Measurements from ENCODE around the gene RAET1L.
A peak's percentile ranks its signal among the peaks of the same experiment; 100 is the strongest.
"Not testable (repeated sequence)": the region's sequence is repeated elsewhere in the genome, so short reads cannot be mapped to it uniquely, and the experiment has no call there.

The RAET1L gene

GRCh38 chr6:150012846-150013784 is 12.2 kb downstream of the RAET1L start:
- DNase-seq; H3K27ac ChIP-seq (ENCODE audit: insufficient read depth in 1 of 2, low read depth in 1 of 2, low read length in 2 of 2, poor library complexity in 1 of 2, severe bottlenecking in 2 of 2); H3K4me3 ChIP-seq (ENCODE audit: control insufficient read depth in 1 of 7, extremely low read depth in 1 of 7, insufficient read depth in 4 of 7, low read depth in 2 of 7, low read length in 6 of 7); H3K4me1 ChIP-seq (ENCODE audit: control extremely low read depth in 1 of 4, control insufficient read depth in 4 of 4, insufficient read depth in 4 of 4, low read length in 3 of 4); H3K9me3 ChIP-seq (ENCODE audit: control extremely low read depth in 1 of 5, control insufficient read depth in 4 of 5, insufficient read depth in 2 of 5, low read depth in 1 of 5, low read length in 4 of 5); H3K36me3 ChIP-seq (ENCODE audit: control insufficient read depth in 4 of 4, insufficient read depth in 4 of 4, low read length in 3 of 4): not testable (repeated sequence)
- H3K27me3 ChIP-seq (replicated peaks in 2 of 5; ENCODE audit: control insufficient read depth in 4 of 5, insufficient read depth in 5 of 5, low read length in 4 of 5): peaks cover 14 to 75% (median 43%) of the 10 kb centered on the region in 5 experiments
- CTCF ChIA-PET: interaction anchor here (0.7 to 1.3 kb wide), 2 partner anchors 51 to 77 kb away, joined by 3 read pairs; no protein-coding TSS in a partner anchor
- WGBS (ENCODE audit: insufficient coverage): 33% methylated on average over 5 of the region's 8 CpGs
- POLR2A ChIA-PET: interaction anchor here (0.7 kb wide), 1 partner anchor 367 kb away, joined by 5 read pairs; no protein-coding TSS in a partner anchor

GRCh38 chr6:150008588-150008987 is 16.7 kb downstream of the RAET1L start:
- DNase-seq: peak in 2 of 3 donors; percentile 22 to 52
- Histone ChIP-seq H3K36me3 (ENCODE audit: control insufficient read depth in 4 of 4, insufficient read depth in 4 of 4, low read length in 3 of 4) (no peaks in the 10 kb centered on the region), H3K4me1 (ENCODE audit: control extremely low read depth in 1 of 4, control insufficient read depth in 4 of 4, insufficient read depth in 4 of 4, low read length in 3 of 4) (peaks cover 0 to 18% (median 17%) of the 10 kb centered on the region in 4 experiments), H3K27ac (ENCODE audit: insufficient read depth in 1 of 2, low read depth in 1 of 2, low read length in 2 of 2, poor library complexity in 1 of 2, severe bottlenecking in 2 of 2) (no peak overlapping the region), H3K4me3 (ENCODE audit: control insufficient read depth in 1 of 7, extremely low read depth in 1 of 7, insufficient read depth in 4 of 7, low read depth in 2 of 7, low read length in 6 of 7) (no peak overlapping the region), H3K27me3 (replicated peaks in 2 of 5; ENCODE audit: control insufficient read depth in 4 of 5, insufficient read depth in 5 of 5, low read length in 4 of 5) (peaks cover 4 to 64% (median 15%) of the 10 kb centered on the region in 5 experiments), H3K9me3 (ENCODE audit: control extremely low read depth in 1 of 5, control insufficient read depth in 4 of 5, insufficient read depth in 2 of 5, low read depth in 1 of 5, low read length in 4 of 5) (no peaks in the 10 kb centered on the region)
- POLR2A ChIA-PET: no interaction called here
- WGBS (ENCODE audit: insufficient coverage): 46% methylated on average over 9 of the region's 9 CpGs
- CTCF ChIA-PET: interaction anchor here (0.6 to 3.1 kb wide), 6 partner anchors 9 to 143 kb away, joined by 3 to 17 read pairs (median 3); no protein-coding TSS in a partner anchor

- H3K9me3 ChIP-seq (ENCODE audit: control extremely low read depth in 1 of 5, control insufficient read depth in 4 of 5, insufficient read depth in 2 of 5, low read depth in 1 of 5, low read length in 4 of 5): peaks cover 0 to 6% (median 0%) of the 10 kb centered on the region in 5 experiments
- 96% methylated on average over 5 of the region's 7 CpGs for WGBS (ENCODE audit: insufficient coverage)
- peaks cover 0 to 60% (median 11%) of the 10 kb centered on the region in 5 experiments for H3K27me3 ChIP-seq (replicated peaks in 2 of 5; ENCODE audit: control insufficient read depth in 4 of 5, insufficient read depth in 5 of 5, low read length in 4 of 5)
- H3K36me3 ChIP-seq (ENCODE audit: control insufficient read depth in 4 of 4, insufficient read depth in 4 of 4, low read length in 3 of 4): no peaks in the 10 kb centered on the region
- no peak overlapping the region for H3K4me3 ChIP-seq (ENCODE audit: control insufficient read depth in 1 of 7, extremely low read depth in 1 of 7, insufficient read depth in 4 of 7, low read depth in 2 of 7, low read length in 6 of 7)
- ChIA-PET POLR2A (interaction anchor here (0.6 to 0.7 kb wide), 2 partner anchors 11 to 15 kb away, joined by 3 read pairs; no protein-coding TSS in a partner anchor), CTCF (interaction anchor here (1.1 to 3.1 kb wide), 2 partner anchors 10 to 45 kb away, joined by 3 to 17 read pairs; no protein-coding TSS in a partner anchor)
- peak; percentile 38 to 56 (median 51) for DNase-seq
- peaks cover 0 to 18% (median 17%) of the 10 kb centered on the region in 4 experiments for H3K4me1 ChIP-seq (ENCODE audit: control extremely low read depth in 1 of 4, control insufficient read depth in 4 of 4, insufficient read depth in 4 of 4, low read length in 3 of 4)
- no peak overlapping the region for H3K27ac ChIP-seq (ENCODE audit: insufficient read depth in 1 of 2, low read depth in 1 of 2, low read length in 2 of 2, poor library complexity in 1 of 2, severe bottlenecking in 2 of 2)
These were observed 18.3 kb downstream of the RAET1L start for GRCh38 chr6:150006961-150007464.

GRCh38 chr6:150005761-150006651 is 19.3 kb downstream of the RAET1L start:
- CTCF ChIA-PET: interaction anchor here (3.1 kb wide), 1 partner anchor 11 kb away, joined by 17 read pairs; no protein-coding TSS in a partner anchor
- Histone ChIP-seq H3K9me3 (ENCODE audit: control extremely low read depth in 1 of 5, control insufficient read depth in 4 of 5, insufficient read depth in 2 of 5, low read depth in 1 of 5, low read length in 4 of 5) (peaks cover 0 to 6% (median 0%) of the 10 kb centered on the region in 5 experiments), H3K27me3 (replicated peaks in 2 of 5; ENCODE audit: control insufficient read depth in 4 of 5, insufficient read depth in 5 of 5, low read length in 4 of 5) (peaks cover 0 to 59% (median 7%) of the 10 kb centered on the region in 5 experiments), H3K4me3 (ENCODE audit: control insufficient read depth in 1 of 7, extremely low read depth in 1 of 7, insufficient read depth in 4 of 7, low read depth in 2 of 7, low read length in 6 of 7) (peak overlapping the region in 6 of 7 experiments; percentile 42 to 85 (median 74)), H3K36me3 (ENCODE audit: control insufficient read depth in 4 of 4, insufficient read depth in 4 of 4, low read length in 3 of 4) (no peaks in the 10 kb centered on the region), H3K27ac (ENCODE audit: insufficient read depth in 1 of 2, low read depth in 1 of 2, low read length in 2 of 2, poor library complexity in 1 of 2, severe bottlenecking in 2 of 2) (no peak overlapping the region), H3K4me1 (ENCODE audit: control extremely low read depth in 1 of 4, control insufficient read depth in 4 of 4, insufficient read depth in 4 of 4, low read length in 3 of 4) (peaks cover 0 to 18% (median 17%) of the 10 kb centered on the region in 4 experiments)
- 85% methylated on average over 12 of the region's 14 CpGs for WGBS (ENCODE audit: insufficient coverage)
- POLR2A ChIA-PET: no interaction called here
- no peak for DNase-seq

GRCh38 chr6:150004783-150005717 is 20.3 kb downstream of the RAET1L start:
- peaks cover 0 to 55% (median 7%) of the 10 kb centered on the region in 5 experiments for H3K27me3 ChIP-seq (replicated peaks in 2 of 5; ENCODE audit: control insufficient read depth in 4 of 5, insufficient read depth in 5 of 5, low read length in 4 of 5)
- CTCF ChIA-PET: no interaction called here
- DNase-seq: peak; percentile 89 to 92 (median 92)
- no peak overlapping the region for H3K27ac ChIP-seq (ENCODE audit: insufficient read depth in 1 of 2, low read depth in 1 of 2, low read length in 2 of 2, poor library complexity in 1 of 2, severe bottlenecking in 2 of 2)
- H3K4me3 ChIP-seq (ENCODE audit: control insufficient read depth in 1 of 7, extremely low read depth in 1 of 7, insufficient read depth in 4 of 7, low read depth in 2 of 7, low read length in 6 of 7): peak overlapping the region; percentile 42 to 85 (median 73)
- 0% methylated on average over 58 of the region's 79 CpGs for WGBS (ENCODE audit: insufficient coverage)
- peaks cover 0 to 18% (median 17%) of the 10 kb centered on the region in 4 experiments for H3K4me1 ChIP-seq (ENCODE audit: control extremely low read depth in 1 of 4, control insufficient read depth in 4 of 4, insufficient read depth in 4 of 4, low read length in 3 of 4)
- peaks cover 0 to 6% (median 0%) of the 10 kb centered on the region in 5 experiments for H3K9me3 ChIP-seq (ENCODE audit: control extremely low read depth in 1 of 5, control insufficient read depth in 4 of 5, insufficient read depth in 2 of 5, low read depth in 1 of 5, low read length in 4 of 5)
- H3K36me3 ChIP-seq (ENCODE audit: control insufficient read depth in 4 of 4, insufficient read depth in 4 of 4, low read length in 3 of 4): no peaks in the 10 kb centered on the region
- POLR2A ChIA-PET: no interaction called here
